DND-41 (cell line): ENCODE measurements around the gene OCA2.

Experiments
- CTCF ChIP-seq: IDR thresholded peaks from 2 replicates; pipeline ENCODE4 v1.5.1; 2012; ENCODE audit warnings: borderline replicate concordance, low read length, moderate library complexity, mild to moderate bottlenecking; ENCODE audit not compliant: poor library complexity, severe bottlenecking; ENCODE audit errors: extremely low read depth
- EZH2 ChIP-seq: IDR thresholded peaks from 3 replicates; pipeline ENCODE4 v1.6.1; 2012; ENCODE audit warnings: borderline replicate concordance, low read depth, mild to moderate bottlenecking, moderate library complexity, low read length, inconsistent platforms; ENCODE audit not compliant: severe bottlenecking

GRCh38 chr15:27723821-27724220 lies 375.3 kb downstream of the OCA2 start:
- TF ChIP-seq CTCF (no peak), EZH2 (no peak)
